ENCODE results near the gene BRD4.

GRCh38 chr19:15284091-15284490 lies 48.2 kb downstream of the BRD4 start:
- TF ChIP-seq POLR2A (IDR thresholded peaks at IDR 0.05; ENCODE audit: low read depth, low read length) (no peak), TAF1 (IDR thresholded peaks at IDR 0.05; ENCODE audit: borderline replicate concordance, low read depth, low read length) (no peak), POLR2AphosphoS5 (IDR thresholded peaks at IDR 0.05; ENCODE audit: low read depth, low read length) (no peak)
